ENCODE data around the gene YAE1. TPM values are rescaled to one million over a fixed set of nuclear protein-coding genes. Genes with fewer than 3 reads are reported as not detected.

YAE1 gene
- total RNA-seq, 4 donors from 2014 or later = 17.9 to 27.4 (median 23.5) TPM

- TF ChIP-seq EP300 (IDR thresholded peaks at IDR 0.05) = no peak
- TF ChIP-seq POLR2A (IDR thresholded peaks at IDR 0.05) = no peak
- no peak for TF ChIP-seq POLR2AphosphoS5 (IDR thresholded peaks at IDR 0.05)
- no peak for TF ChIP-seq CTCF (IDR thresholded peaks at IDR 0.05)
- Histone ChIP-seq H3K4me1 (no peaks in the 10 kb centered on the region), H3K27ac (no peak overlapping the region), H3K4me3 (no peak overlapping the region), H3K36me3 (peaks cover 0 to 76% of the 10 kb centered on the region in 2 donors), H3K9me3 (no peaks in the 10 kb centered on the region), H3K27me3 (no peaks in the 10 kb centered on the region)
- ATAC-seq = no peak
- WGBS, 2 donors (ENCODE audit: low coverage in 1 of 2) = 90 to 93% methylated on average over 2 of the region's 2 CpGs
These were observed 8.6 kb downstream of the YAE1 start for GRCh38 chr7:39574673-39575349.

GRCh38 chr7:39577229-39577874 lies 11.1 kb downstream of the YAE1 start:
- ATAC-seq = no peak
- H3K36me3 ChIP-seq = peaks cover 0 to 52% of the 10 kb centered on the region in 2 donors
- H3K27me3 ChIP-seq = no peaks in the 10 kb centered on the region
- WGBS, 2 donors (ENCODE audit: low coverage in 1 of 2) = 95% methylated on average over 3 of the region's 27 CpGs; no CpG with 5 or more reads in 1 of the 2 donors
- H3K4me3 ChIP-seq = no peak overlapping the region
- H3K27ac ChIP-seq = no peak overlapping the region
- no peaks in the 10 kb centered on the region for H3K4me1 ChIP-seq
- H3K9me3 ChIP-seq = no peaks in the 10 kb centered on the region
- TF ChIP-seq POLR2A (IDR thresholded peaks at IDR 0.05) (no peak), POLR2AphosphoS5 (IDR thresholded peaks at IDR 0.05) (no peak), CTCF (IDR thresholded peaks at IDR 0.05) (no peak), EP300 (IDR thresholded peaks at IDR 0.05) (no peak)

GRCh38 chr7:39580149-39580874 lies 14.1 kb downstream of the YAE1 start:
- peaks cover 0 to 25% of the 10 kb centered on the region in 2 donors for H3K36me3 ChIP-seq
- no peaks in the 10 kb centered on the region for H3K4me1 ChIP-seq
- TF ChIP-seq POLR2AphosphoS5 (IDR thresholded peaks at IDR 0.05) (peak; percentile 64), POLR2A (IDR thresholded peaks at IDR 0.05) (no peak), CTCF (IDR thresholded peaks at IDR 0.05) (peak; percentile 77 to 86 (median 83)), EP300 (IDR thresholded peaks at IDR 0.05) (no peak)
- no peaks in the 10 kb centered on the region for H3K9me3 ChIP-seq
- no peak overlapping the region for H3K27ac ChIP-seq
- ATAC-seq = peak; percentile 83
- WGBS, 2 donors (ENCODE audit: low coverage in 1 of 2) = 16 to 19% methylated on average over 2 to 8 of the region's 8 CpGs
- no peaks in the 10 kb centered on the region for H3K27me3 ChIP-seq
- no peak overlapping the region for H3K4me3 ChIP-seq

GRCh38 chr7:39582536-39582935 lies 16.3 kb downstream of the YAE1 start:
- no peaks in the 10 kb centered on the region for H3K4me1 ChIP-seq
- no peaks in the 10 kb centered on the region for H3K27me3 ChIP-seq
- no peak overlapping the region for H3K4me3 ChIP-seq
- no peak for ATAC-seq
- no peak overlapping the region for H3K27ac ChIP-seq
- H3K9me3 ChIP-seq = no peaks in the 10 kb centered on the region
- peaks cover 0 to 13% of the 10 kb centered on the region in 2 donors for H3K36me3 ChIP-seq
- TF ChIP-seq POLR2A (IDR thresholded peaks at IDR 0.05) (no peak), CTCF (IDR thresholded peaks at IDR 0.05) (no peak), EP300 (IDR thresholded peaks at IDR 0.05) (no peak), POLR2AphosphoS5 (IDR thresholded peaks at IDR 0.05) (no peak)
- WGBS, 2 donors (ENCODE audit: low coverage in 1 of 2) = 80 to 100% methylated on average over 2 of the region's 2 CpGs
